Measurements from ENCODE around the gene SYTL5. TPM values are rescaled to one million over a fixed set of nuclear protein-coding genes. Genes with fewer than 3 reads are reported as not detected.

SYTL5 gene
- total and polyA plus RNA-seq, 2 of the 4 experiments (the other 2 are of a cell fraction), result 0.19 to 0.54 TPM

GRCh38 chrX:38000706-38001105 is 5.6 kb upstream of the SYTL5 start:
- dilution Hi-C loops (cut with HindIII; ENCODE audit: low sequenced_read_pairs, unreplicated experiment), result no loop called here
- in situ Hi-C loops (cut with MboI; ENCODE audit: low sequenced_read_pairs), result no loop called here
- Histone ChIP-seq H2AFZ (replicated peaks; ENCODE audit: low read length, poor library complexity) (no peak overlapping the region), H3K23ac (ENCODE audit: low read depth, low read length) (no peak overlapping the region), H3K9ac (ENCODE audit: low read depth, low read length) (no peak overlapping the region), H3K27me3 (ENCODE audit: control insufficient read depth, insufficient read depth, low read length) (no peaks in the 10 kb centered on the region), H2BK15ac (ENCODE audit: low read depth, low read length) (no peak overlapping the region), H3K9me1 (ENCODE audit: insufficient read depth, low read length) (no peaks in the 10 kb centered on the region), H3K14ac (replicated peaks; ENCODE audit: low read depth, low read length) (no peak overlapping the region), H3K18ac (ENCODE audit: low read depth, low read length) (no peak overlapping the region), H4K91ac (ENCODE audit: insufficient read depth, low read depth, low read length) (no peak overlapping the region), H4K20me1 (ENCODE audit: insufficient read depth, low read length) (no peaks in the 10 kb centered on the region), H2BK120ac (ENCODE audit: low read depth, low read length) (no peak overlapping the region), H2BK20ac (ENCODE audit: low read depth, low read length) (no peak overlapping the region), H3K56ac (ENCODE audit: extremely low read depth, insufficient read depth, low read length) (no peak overlapping the region), H4K5ac (ENCODE audit: low read depth, low read length) (no peak overlapping the region), H2AK9ac (replicated peaks; ENCODE audit: low read depth, low read length, poor library complexity) (no peak overlapping the region), H3K4ac (ENCODE audit: low read depth, low read length) (no peak overlapping the region), H3K79me1 (ENCODE audit: low read depth in 1 of 2, low read length in 2 of 2) (no peaks in the 10 kb centered on the region), H3K9me3 (ENCODE audit: control insufficient read depth, insufficient read depth, low read length) (no peaks in the 10 kb centered on the region; the same call in 1 of the 2 replicates), H3K4me3 (ENCODE audit: insufficient read depth, low read depth, low read length) (no peak overlapping the region), H2BK5ac (ENCODE audit: low read depth, low read length, poor library complexity, severe bottlenecking) (no peak overlapping the region), H3K27ac (ENCODE audit: insufficient read depth, low read length) (no peak overlapping the region), H2AK5ac (ENCODE audit: low read depth, low read length) (no peak overlapping the region), H3K4me1 (ENCODE audit: control insufficient read depth, insufficient read depth, low read length) (0 out of 2 replicates have a peak, but pooled peaks cover 2% of the 10 kb centered on the region), H3K4me2 (ENCODE audit: low read depth, low read length) (no peak overlapping the region), H3K36me3 (ENCODE audit: control insufficient read depth, insufficient read depth, low read length) (no peaks in the 10 kb centered on the region), H4K8ac (ENCODE audit: low read depth in 2 of 2, low read length in 2 of 2) (no peak overlapping the region)
- no peak for ATAC-seq (ENCODE audit: low read depth)
- intact Hi-C loops (cut with micrococcal nuclease), result no loop called here
- WGBS, 2 experiments (ENCODE audit: extremely low coverage in 2 of 2, insufficient read length in 1 of 2), result no CpG with 5 or more reads among the region's 17 CpGs
- ChIA-PET POLR2A (ENCODE audit: unreplicated experiment) (no interaction called here), CTCF (no interaction called here)
- DNase-seq, result no peak
- BruUV-seq (replicated peaks), result no TSS peak
- TF ChIP-seq FOS (IDR thresholded peaks at IDR 0.05; ENCODE audit: low read depth, low read length) (no peak), RAD21 (IDR thresholded peaks at IDR 0.05; ENCODE audit: low read length) (no peak), MXI1 (IDR thresholded peaks at IDR 0.05; ENCODE audit: borderline replicate concordance, low read depth, low read length) (no peak), SMC3 (IDR thresholded peaks at IDR 0.05; ENCODE audit: low read depth, low read length) (no peak), CTCF (conservative IDR thresholded peaks at IDR 0.05; ENCODE audit: low read depth, low read length) (no peak), POLR2A (IDR thresholded peaks at IDR 0.05; ENCODE audit: low read depth, low read length) (no peak), MAFK (IDR thresholded peaks at IDR 0.05; ENCODE audit: low read depth, low read length) (no peak), RCOR1 (IDR thresholded peaks at IDR 0.05; ENCODE audit: insufficient replicate concordance, low read length) (no peak), USF2 (IDR thresholded peaks at IDR 0.05; ENCODE audit: low read depth, low read length) (no peak), RFX5 (IDR thresholded peaks at IDR 0.05; ENCODE audit: low read depth, low read length) (no peak), CHD1 (IDR thresholded peaks at IDR 0.05; ENCODE audit: low read depth, low read length) (no peak), MAZ (IDR thresholded peaks at IDR 0.05; ENCODE audit: borderline replicate concordance, low read depth, low read length) (no peak), CEBPB (IDR thresholded peaks at IDR 0.05; ENCODE audit: low read depth, low read length) (no peak), NFE2L2 (IDR thresholded peaks at IDR 0.05; ENCODE audit: low read depth, low read length) (no peak), ELK1 (IDR thresholded peaks at IDR 0.05; ENCODE audit: borderline replicate concordance, low read depth, low read length) (no peak)

Data from IMR-90 (cell line).